ENCODE results near the gene LHPP.

Gene LHPP

GRCh38 chr10:124656113-124656490, 194.5 kb downstream of the LHPP start:
- TF ChIP-seq CTCF (IDR thresholded peaks at IDR 0.05; ENCODE audit: insufficient read depth, low read length, missing control alignments): no peak
- POLR2A ChIA-PET: no interaction called here
- CTCF ChIA-PET: no interaction called here

GRCh38 chr10:124656541-124656940, 194.9 kb downstream of the LHPP start:
- CTCF ChIA-PET: no interaction called here
- no peak for TF ChIP-seq CTCF (IDR thresholded peaks at IDR 0.05; ENCODE audit: insufficient read depth, low read length, missing control alignments)
- no peak overlapping the region for H3K4me3 ChIP-seq (ENCODE audit: low read depth, low read length)
- DNase-seq (ENCODE audit: low read depth, low spot score): no peak
- POLR2A ChIA-PET: no interaction called here

More at GRCh38 chr10:124656113-124656490, 194.5 kb downstream of the LHPP start:
- no peak for DNase-seq (ENCODE audit: low read depth, low spot score)
- no peak overlapping the region for H3K4me3 ChIP-seq (ENCODE audit: low read depth, low read length)

GRCh38 chr10:124657806-124658205, 196.2 kb downstream of the LHPP start:
- no peak for TF ChIP-seq CTCF (IDR thresholded peaks at IDR 0.05; ENCODE audit: insufficient read depth, low read length, missing control alignments)
- POLR2A ChIA-PET: no interaction called here
- CTCF ChIA-PET: interaction anchor here (0.7 kb wide), 1 partner anchor 12 kb away, joined by 3 read pairs; no protein-coding TSS in a partner anchor
- H3K4me3 ChIP-seq (ENCODE audit: low read depth, low read length): no peak overlapping the region
- no peak for DNase-seq (ENCODE audit: low read depth, low spot score)

GRCh38 chr10:124658591-124659242, 197.1 kb downstream of the LHPP start:
- POLR2A ChIA-PET: no interaction called here

GRCh38 chr10:124659380-124659779, 197.8 kb downstream of the LHPP start:
- no peak overlapping the region for H3K4me3 ChIP-seq (ENCODE audit: low read depth, low read length)
- no peak for TF ChIP-seq CTCF (IDR thresholded peaks at IDR 0.05; ENCODE audit: insufficient read depth, low read length, missing control alignments)
- no peak for DNase-seq (ENCODE audit: low read depth, low spot score)
- ChIA-PET CTCF (no interaction called here), POLR2A (no interaction called here)

More at GRCh38 chr10:124658591-124659242, 197.1 kb downstream of the LHPP start:
- CTCF ChIA-PET: no interaction called here
- DNase-seq (ENCODE audit: low read depth, low spot score): no peak
- H3K4me3 ChIP-seq (ENCODE audit: low read depth, low read length): no peak overlapping the region
- no peak for TF ChIP-seq CTCF (IDR thresholded peaks at IDR 0.05; ENCODE audit: insufficient read depth, low read length, missing control alignments)

- ChIA-PET CTCF (interaction anchor here (0.8 kb wide), 1 partner anchor 81 kb away, joined by 3 read pairs; no protein-coding TSS in a partner anchor), POLR2A (no interaction called here)
- no peak for TF ChIP-seq CTCF (IDR thresholded peaks at IDR 0.05; ENCODE audit: insufficient read depth, low read length, missing control alignments)
- no peak for DNase-seq (ENCODE audit: low read depth, low spot score)
- no peak overlapping the region for H3K4me3 ChIP-seq (ENCODE audit: low read depth, low read length)
Measured at GRCh38 chr10:124660404-124661125, 198.9 kb downstream of the LHPP start.
